ENCODE results near the gene NALCN.

Gene NALCN

GRCh38 chr13:101150998-101151397 is 265.3 kb downstream of the NALCN start:
- H3K4me2 ChIP-seq (ENCODE audit: insufficient read depth, low read length): no peak overlapping the region
- H3K27me3 ChIP-seq (ENCODE audit: insufficient read depth, low read length, poor library complexity): peaks cover 10% of the 10 kb centered on the region
- H2AFZ ChIP-seq (ENCODE audit: low read depth, low read length): no peak overlapping the region
- ATAC-seq (ENCODE audit: insufficient read depth, low read depth) (no peak), DNase-seq (no peak)
- H3K9me3 ChIP-seq (ENCODE audit: insufficient read depth, low read length, severe bottlenecking): no peaks in the 10 kb centered on the region
- H3K36me3 ChIP-seq (ENCODE audit: insufficient read depth, low read length): no peaks in the 10 kb centered on the region
- H3K4me1 ChIP-seq (ENCODE audit: insufficient read depth, low read length): no peaks in the 10 kb centered on the region
- no peak overlapping the region for H3K9ac ChIP-seq (ENCODE audit: low read depth, low read length)
- no peak overlapping the region for H3K27ac ChIP-seq (ENCODE audit: low read length)
- H3K79me2 ChIP-seq (ENCODE audit: insufficient read depth, low read length): no peaks in the 10 kb centered on the region
- H4K20me1 ChIP-seq (ENCODE audit: insufficient read depth, low read length): no peaks in the 10 kb centered on the region
- TF ChIP-seq CTCF (IDR thresholded peaks at IDR 0.05; ENCODE audit: borderline replicate concordance, extremely low read depth, low read length, poor library complexity, severe bottlenecking) (no peak), EZH2 (IDR thresholded peaks at IDR 0.05; ENCODE audit: borderline replicate concordance, low read depth, low read length, severe bottlenecking) (no peak)
- no peak overlapping the region for H3K4me3 ChIP-seq (ENCODE audit: low read depth in 1 of 2, low read length in 2 of 2)

- Histone ChIP-seq H3K36me3 (ENCODE audit: insufficient read depth, low read length) (no peaks in the 10 kb centered on the region), H3K9ac (ENCODE audit: low read depth, low read length) (no peak overlapping the region), H2AFZ (ENCODE audit: low read depth, low read length) (no peak overlapping the region), H3K4me2 (ENCODE audit: insufficient read depth, low read length) (no peak overlapping the region), H3K27ac (ENCODE audit: low read length) (no peak overlapping the region), H3K9me3 (ENCODE audit: insufficient read depth, low read length, severe bottlenecking) (no peaks in the 10 kb centered on the region), H4K20me1 (ENCODE audit: insufficient read depth, low read length) (no peaks in the 10 kb centered on the region), H3K27me3 (ENCODE audit: insufficient read depth, low read length, poor library complexity) (peaks cover 10% of the 10 kb centered on the region), H3K4me3 (ENCODE audit: low read depth in 1 of 2, low read length in 2 of 2) (no peak overlapping the region), H3K4me1 (ENCODE audit: insufficient read depth, low read length) (no peaks in the 10 kb centered on the region), H3K79me2 (ENCODE audit: insufficient read depth, low read length) (no peaks in the 10 kb centered on the region)
- no peak for TF ChIP-seq EZH2 (IDR thresholded peaks at IDR 0.05; ENCODE audit: borderline replicate concordance, low read depth, low read length, severe bottlenecking)
- peak; percentile 64 for TF ChIP-seq CTCF (IDR thresholded peaks at IDR 0.05; ENCODE audit: borderline replicate concordance, extremely low read depth, low read length, poor library complexity, severe bottlenecking)
- ATAC-seq (ENCODE audit: insufficient read depth, low read depth): peak; percentile 78
- DNase-seq: peak; percentile 38
Observed at GRCh38 chr13:101149735-101150384, 266.4 kb downstream of the NALCN start.

GRCh38 chr13:101146101-101146898 is 270.0 kb downstream of the NALCN start:
- Histone ChIP-seq H3K4me2 (ENCODE audit: insufficient read depth, low read length) (no peak overlapping the region), H3K4me1 (ENCODE audit: insufficient read depth, low read length) (no peaks in the 10 kb centered on the region), H3K4me3 (ENCODE audit: low read depth in 1 of 2, low read length in 2 of 2) (no peak overlapping the region), H4K20me1 (ENCODE audit: insufficient read depth, low read length) (no peaks in the 10 kb centered on the region), H3K27me3 (ENCODE audit: insufficient read depth, low read length, poor library complexity) (peaks cover 3% of the 10 kb centered on the region), H3K27ac (ENCODE audit: low read length) (no peak overlapping the region), H3K9me3 (ENCODE audit: insufficient read depth, low read length, severe bottlenecking) (no peaks in the 10 kb centered on the region), H3K79me2 (ENCODE audit: insufficient read depth, low read length) (no peaks in the 10 kb centered on the region), H2AFZ (ENCODE audit: low read depth, low read length) (no peak overlapping the region), H3K9ac (ENCODE audit: low read depth, low read length) (no peak overlapping the region), H3K36me3 (ENCODE audit: insufficient read depth, low read length) (no peaks in the 10 kb centered on the region)
- no peak for DNase-seq
- ATAC-seq (ENCODE audit: insufficient read depth, low read depth): no peak
- TF ChIP-seq CTCF (IDR thresholded peaks at IDR 0.05; ENCODE audit: borderline replicate concordance, extremely low read depth, low read length, poor library complexity, severe bottlenecking) (no peak), EZH2 (IDR thresholded peaks at IDR 0.05; ENCODE audit: borderline replicate concordance, low read depth, low read length, severe bottlenecking) (no peak)

Data from DND-41 (cell line).